Sigmoid colon (tissue), 7 donors: ENCODE measurements around the gene MYLK. TPM values are rescaled to one million over a fixed set of nuclear protein-coding genes. Genes with fewer than 3 reads are reported as not detected.
A peak's percentile ranks its signal among the peaks of the same experiment; 100 is the strongest.

Experiments
- DNase-seq: peaks from one replicate; pipeline ENCODE4 v3.0.0-alpha.2; 2019
- H3K27ac ChIP-seq, 4 donors: fragments of 200-600 bp; sonication (generic); one replicate each; pipeline ENCODE4 v1.5.1; 2016 to 2019; ENCODE audit warnings: mild to moderate bottlenecking in 1 of 4
- H3K27me3 ChIP-seq, 3 donors: fragments of 200-600 bp; sonication (generic); one replicate each; pipeline ENCODE4 v1.5.1; 2019; ENCODE audit warnings: mild to moderate bottlenecking in 1 of 3
- H3K36me3 ChIP-seq, 4 donors: fragments of 200-600 bp; sonication (generic); one replicate each; pipeline ENCODE4 v1.5.1; 2016 to 2019
- H3K4me1 ChIP-seq, 4 donors: fragments of 200-600 bp; sonication (generic); one replicate each; pipeline ENCODE4 v1.5.1; 2017 to 2019
- H3K4me3 ChIP-seq, 4 donors: fragments of 200-600 bp; sonication (generic); one replicate each; pipeline ENCODE4 v1.5.1; 2017 to 2019; ENCODE audit warnings: mild to moderate bottlenecking in 2 of 4, moderate library complexity in 1 of 4
- H3K9me3 ChIP-seq, 4 donors: fragments of 200-600 bp in 3 of 4; sonication (generic) in 3 of 4; one replicate each; pipeline versions ENCODE4 v1.5.1 to v1.6.1; 2013 to 2019
- CTCF ChIP-seq, 4 experiments: fragments of 450-650 bp in 3 of 4; fragments of 200-600 bp in 1 of 4; IDR thresholded peaks; one replicate each; pipeline ENCODE4 v1.5.1; 2016 to 2019; ENCODE audit warnings: antibody characterized with exemption in 4 of 4, mild to moderate bottlenecking in 3 of 4, moderate library complexity in 2 of 4
- EP300 ChIP-seq, 4 donors: sonication (generic); formaldehyde crosslinking; IDR thresholded peaks; one replicate each; pipeline ENCODE4 v1.6.1; 2017; ENCODE audit warnings: antibody characterized with exemption in 4 of 4
- POLR2A ChIP-seq, 2 donors: fragments of 450-650 bp; IDR thresholded peaks; one replicate each; pipeline ENCODE4 v1.6.1; 2016; ENCODE audit warnings: antibody characterized with exemption in 2 of 2, mild to moderate bottlenecking in 2 of 2, moderate library complexity in 2 of 2
- POLR2AphosphoS5 ChIP-seq, 4 donors: sonication (generic); formaldehyde crosslinking; IDR thresholded peaks; one replicate each; pipeline ENCODE4 v1.6.1; 2017; ENCODE audit warnings: antibody characterized with exemption in 4 of 4
- WGBS, 2 donors: extraction: QIAGEN DNeasy Blood & Tissue Kit; methylation state at CpG; one replicate each; pipeline ENCODE4 v1.1.7; 2013; 5-methylcytosine and 5-hydroxymethylcytosine counted together
- intact Hi-C: fragments of 100-400 bp; cut with DNase I; formaldehyde crosslinking; loops from one replicate; pipeline ENCODE4 v1.15.1; 2023
- polyA plus RNA-seq, 3 donors: library from polyadenylated mRNA; stranded (reverse); fragments of 200-250 nt; gene quantifications; one replicate each; pipeline ENCODE4 v1.2.3, GENCODE V29; 2013
- total RNA-seq, 4 donors: library from RNA; depleted of rRNA; stranded (reverse); fragments of >200 nt; gene quantifications; one replicate each; pipeline ENCODE4 v1.1.0, GENCODE V29; 2016
- donor health status: healthy with polysubstance abuse.
- donor health status: Bipolar disorder and iron deficiency.
- donor health status: healthy.

The MYLK gene
- total and polyA plus RNA-seq, 7 donors: 21.5 to 2,153 (median 1,169) TPM

GRCh38 chr3:123833398-123833785 is 50.7 kb downstream of the MYLK start:
- no peaks in the 10 kb centered on the region for H3K27me3 ChIP-seq
- no peaks in the 10 kb centered on the region for H3K4me1 ChIP-seq
- no peak overlapping the region for H3K4me3 ChIP-seq
- H3K9me3 ChIP-seq: peaks cover 0 to 2% (median 0%) of the 10 kb centered on the region in 4 donors
- TF ChIP-seq EP300 (IDR thresholded peaks at IDR 0.05) (no peak), POLR2A (IDR thresholded peaks at IDR 0.05) (no peak), CTCF (IDR thresholded peaks at IDR 0.05) (no peak), POLR2AphosphoS5 (IDR thresholded peaks at IDR 0.05) (no peak)
- 76 to 78% methylated on average over 1 of the region's 1 CpG for WGBS, 2 donors
- H3K36me3 ChIP-seq: peaks cover 0 to 8% (median 0%) of the 10 kb centered on the region in 4 donors
- no peak for DNase-seq
- H3K27ac ChIP-seq: no peak overlapping the region
- intact Hi-C loops: no loop called here

GRCh38 chr3:123832692-123833397 is 51.3 kb downstream of the MYLK start:
- 66 to 74% methylated on average over 3 of the region's 3 CpGs for WGBS, 2 donors
- no peak for TF ChIP-seq POLR2A (IDR thresholded peaks at IDR 0.05)
- TF ChIP-seq POLR2AphosphoS5 (IDR thresholded peaks at IDR 0.05): no peak
- TF ChIP-seq EP300 (IDR thresholded peaks at IDR 0.05): no peak
- intact Hi-C loops: no loop called here
- H3K4me3 ChIP-seq: no peak overlapping the region
- H3K36me3 ChIP-seq: peaks cover 0 to 8% (median 0%) of the 10 kb centered on the region in 4 donors
- DNase-seq: no peak
- peaks cover 0 to 8% (median 3%) of the 10 kb centered on the region in 4 donors for H3K9me3 ChIP-seq
- H3K27ac ChIP-seq: no peak overlapping the region
- no peaks in the 10 kb centered on the region for H3K27me3 ChIP-seq
- H3K4me1 ChIP-seq: no peaks in the 10 kb centered on the region

GRCh38 chr3:123831420-123831819 is 52.7 kb downstream of the MYLK start:
- Histone ChIP-seq H3K4me1 (no peaks in the 10 kb centered on the region), H3K9me3 (peaks cover 3 to 14% (median 5%) of the 10 kb centered on the region in 4 donors), H3K27ac (peak overlapping the region in 1 of 4 donors; percentile 31), H3K4me3 (no peak overlapping the region), H3K36me3 (peaks cover 0 to 8% (median 0%) of the 10 kb centered on the region in 4 donors), H3K27me3 (no peaks in the 10 kb centered on the region)
- TF ChIP-seq EP300 (IDR thresholded peaks at IDR 0.05) (no peak), POLR2A (IDR thresholded peaks at IDR 0.05) (no peak), POLR2AphosphoS5 (IDR thresholded peaks at IDR 0.05) (no peak), CTCF (IDR thresholded peaks at IDR 0.05) (no peak)
- WGBS, 2 donors: 64 to 77% methylated on average over 7 of the region's 7 CpGs
- intact Hi-C loops: no loop called here
- DNase-seq: no peak

- WGBS, 2 donors: 83 to 94% methylated on average over 1 of the region's 1 CpG
- H3K27me3 ChIP-seq: no peaks in the 10 kb centered on the region
- no peak overlapping the region for H3K4me3 ChIP-seq
- intact Hi-C loops: no loop called here
- DNase-seq: no peak
- TF ChIP-seq POLR2AphosphoS5 (IDR thresholded peaks at IDR 0.05): no peak
- no peak for TF ChIP-seq EP300 (IDR thresholded peaks at IDR 0.05)
- TF ChIP-seq CTCF (IDR thresholded peaks at IDR 0.05): no peak
- no peak for TF ChIP-seq POLR2A (IDR thresholded peaks at IDR 0.05)
- no peak overlapping the region for H3K27ac ChIP-seq
- H3K9me3 ChIP-seq: peaks cover 0 to 6% (median 2%) of the 10 kb centered on the region in 4 donors
- no peaks in the 10 kb centered on the region for H3K36me3 ChIP-seq
- peaks cover 0 to 25% (median 19%) of the 10 kb centered on the region in 4 donors for H3K4me1 ChIP-seq
Observed at GRCh38 chr3:123821920-123822319, 62.2 kb downstream of the MYLK start.

- intact Hi-C loops: no loop called here
- no peaks in the 10 kb centered on the region for H3K9me3 ChIP-seq
Observed at GRCh38 chr3:123819949-123820348, 64.2 kb downstream of the MYLK start.

More at GRCh38 chr3:123819949-123820348, 64.2 kb downstream of the MYLK start:
- H3K36me3 ChIP-seq: no peaks in the 10 kb centered on the region
- H3K27me3 ChIP-seq: no peaks in the 10 kb centered on the region
- H3K4me1 ChIP-seq: peaks cover 0 to 37% (median 27%) of the 10 kb centered on the region in 4 donors
- H3K27ac ChIP-seq: no peak overlapping the region
- TF ChIP-seq POLR2A (IDR thresholded peaks at IDR 0.05): no peak
- no peak overlapping the region for H3K4me3 ChIP-seq
- 96 to 97% methylated on average over 1 of the region's 1 CpG for WGBS, 2 donors
- no peak for DNase-seq
